Measurements from ENCODE around the gene DOK6. TPM values are rescaled to one million over a fixed set of nuclear protein-coding genes. Genes with fewer than 3 reads are reported as not detected.
A peak's percentile ranks its signal among the peaks of the same experiment; 100 is the strongest.

DOK6 gene
- total RNA-seq, 1 donor from 2014 or later, result 7.0 TPM

- Mint-ChIP-seq H3K27ac (no peak overlapping the region), H3K36me3 (ENCODE audit: insufficient read depth) (no peaks in the 10 kb centered on the region), H3K4me1 (ENCODE audit: low read depth) (no peaks in the 10 kb centered on the region), H3K27me3 (no peaks in the 10 kb centered on the region), H3K4me3 (ENCODE audit: low read depth) (no peak overlapping the region), H3K9me3 (ENCODE audit: low read depth) (no peaks in the 10 kb centered on the region)
- no peak for DNase-seq (ENCODE audit: low spot score, unreplicated experiment)
- TF ChIP-seq CTCF (IDR thresholded peaks at IDR 0.05; ENCODE audit: unreplicated experiment), result no peak
These were observed 122.9 kb downstream of the DOK6 start for GRCh38 chr18:69523582-69523981.

- no peaks in the 10 kb centered on the region for H3K9me3 Mint-ChIP-seq (ENCODE audit: low read depth)
- no peaks in the 10 kb centered on the region for H3K27me3 Mint-ChIP-seq
- no peak for DNase-seq (ENCODE audit: low spot score, unreplicated experiment)
- no peak for TF ChIP-seq CTCF (IDR thresholded peaks at IDR 0.05; ENCODE audit: unreplicated experiment)
- H3K4me1 Mint-ChIP-seq (ENCODE audit: low read depth), result no peaks in the 10 kb centered on the region
- H3K36me3 Mint-ChIP-seq (ENCODE audit: insufficient read depth), result no peaks in the 10 kb centered on the region
- no peak overlapping the region for H3K27ac Mint-ChIP-seq
- H3K4me3 Mint-ChIP-seq (ENCODE audit: low read depth), result no peak overlapping the region
These were observed 127.7 kb downstream of the DOK6 start for GRCh38 chr18:69528435-69528834.

GRCh38 chr18:69529151-69529550, 128.5 kb downstream of the DOK6 start:
- Mint-ChIP-seq H3K27ac (no peak overlapping the region), H3K4me1 (ENCODE audit: low read depth) (no peaks in the 10 kb centered on the region)

GRCh38 chr18:69531973-69532372, 131.3 kb downstream of the DOK6 start:
- no peaks in the 10 kb centered on the region for H3K9me3 Mint-ChIP-seq (ENCODE audit: low read depth)
- H3K27ac Mint-ChIP-seq, result no peak overlapping the region
- no peak for DNase-seq (ENCODE audit: low spot score, unreplicated experiment)
- no peaks in the 10 kb centered on the region for H3K4me1 Mint-ChIP-seq (ENCODE audit: low read depth)
- H3K36me3 Mint-ChIP-seq (ENCODE audit: insufficient read depth), result no peaks in the 10 kb centered on the region
- TF ChIP-seq CTCF (IDR thresholded peaks at IDR 0.05; ENCODE audit: unreplicated experiment), result no peak
- no peaks in the 10 kb centered on the region for H3K27me3 Mint-ChIP-seq
- no peak overlapping the region for H3K4me3 Mint-ChIP-seq (ENCODE audit: low read depth)

More at GRCh38 chr18:69529151-69529550, 128.5 kb downstream of the DOK6 start:
- H3K4me3 Mint-ChIP-seq (ENCODE audit: low read depth), result no peak overlapping the region
- TF ChIP-seq CTCF (IDR thresholded peaks at IDR 0.05; ENCODE audit: unreplicated experiment), result no peak
- no peaks in the 10 kb centered on the region for H3K27me3 Mint-ChIP-seq
- no peaks in the 10 kb centered on the region for H3K36me3 Mint-ChIP-seq (ENCODE audit: insufficient read depth)
- H3K9me3 Mint-ChIP-seq (ENCODE audit: low read depth), result no peaks in the 10 kb centered on the region
- DNase-seq (ENCODE audit: low spot score, unreplicated experiment), result no peak

- Mint-ChIP-seq H3K36me3 (ENCODE audit: insufficient read depth) (no peaks in the 10 kb centered on the region), H3K27me3 (no peaks in the 10 kb centered on the region), H3K27ac (peak overlapping the region; percentile 23), H3K4me1 (ENCODE audit: low read depth) (peaks cover 1% of the 10 kb centered on the region), H3K9me3 (ENCODE audit: low read depth) (no peaks in the 10 kb centered on the region), H3K4me3 (ENCODE audit: low read depth) (no peak overlapping the region)
- no peak for DNase-seq (ENCODE audit: low spot score, unreplicated experiment)
- no peak for TF ChIP-seq CTCF (IDR thresholded peaks at IDR 0.05; ENCODE audit: unreplicated experiment)
These were observed 136.5 kb downstream of the DOK6 start for GRCh38 chr18:69537183-69537582.

Measured in progenitor cell of endocrine pancreas (in vitro differentiated cells).